ENCODE measurements around the gene HIPK2.

The HIPK2 gene

DNA sequence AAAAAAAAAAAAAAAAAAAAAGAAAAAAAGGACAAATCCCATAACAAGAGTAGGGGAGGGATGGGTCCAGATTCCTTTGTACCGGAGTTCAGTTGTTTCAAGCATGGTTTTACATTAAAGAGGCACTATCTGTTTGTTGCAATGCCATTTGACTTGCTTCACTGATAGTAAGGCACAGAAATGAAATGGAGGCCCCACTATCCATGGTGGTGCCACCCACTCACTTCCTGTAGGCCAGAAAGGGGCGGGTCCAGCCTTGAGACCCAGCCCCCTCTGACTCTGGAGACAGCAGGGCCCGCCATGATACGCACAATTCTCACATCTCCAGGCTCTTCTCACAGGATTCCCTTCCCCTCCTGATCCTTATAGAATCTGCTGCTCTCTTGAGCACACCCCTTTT, 154.3 kb downstream of the HIPK2 start:
- ChIA-PET CTCF (no interaction called here), POLR2A (ENCODE audit: low non-redundant PET) (interaction anchor here (0.7 kb wide), 1 partner anchor 23 kb away, joined by 17 read pairs; no protein-coding TSS in a partner anchor)
- TF ChIP-seq, protein P1, sequence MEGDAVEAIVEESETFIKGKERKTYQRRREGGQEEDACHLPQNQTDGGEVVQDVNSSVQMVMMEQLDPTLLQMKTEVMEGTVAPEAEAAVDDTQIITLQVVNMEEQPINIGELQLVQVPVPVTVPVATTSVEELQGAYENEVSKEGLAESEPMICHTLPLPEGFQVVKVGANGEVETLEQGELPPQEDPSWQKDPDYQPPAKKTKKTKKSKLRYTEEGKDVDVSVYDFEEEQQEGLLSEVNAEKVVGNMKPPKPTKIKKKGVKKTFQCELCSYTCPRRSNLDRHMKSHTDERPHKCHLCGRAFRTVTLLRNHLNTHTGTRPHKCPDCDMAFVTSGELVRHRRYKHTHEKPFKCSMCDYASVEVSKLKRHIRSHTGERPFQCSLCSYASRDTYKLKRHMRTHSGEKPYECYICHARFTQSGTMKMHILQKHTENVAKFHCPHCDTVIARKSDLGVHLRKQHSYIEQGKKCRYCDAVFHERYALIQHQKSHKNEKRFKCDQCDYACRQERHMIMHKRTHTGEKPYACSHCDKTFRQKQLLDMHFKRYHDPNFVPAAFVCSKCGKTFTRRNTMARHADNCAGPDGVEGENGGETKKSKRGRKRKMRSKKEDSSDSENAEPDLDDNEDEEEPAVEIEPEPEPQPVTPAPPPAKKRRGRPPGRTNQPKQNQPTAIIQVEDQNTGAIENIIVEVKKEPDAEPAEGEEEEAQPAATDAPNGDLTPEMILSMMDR (conservative IDR thresholded peaks at IDR 0.05; ENCODE audit: low read depth), result no peak
- no peak overlapping the region for H3K27ac ChIP-seq
- DNase-seq (ENCODE audit: low spot score), result no peak

DNA sequence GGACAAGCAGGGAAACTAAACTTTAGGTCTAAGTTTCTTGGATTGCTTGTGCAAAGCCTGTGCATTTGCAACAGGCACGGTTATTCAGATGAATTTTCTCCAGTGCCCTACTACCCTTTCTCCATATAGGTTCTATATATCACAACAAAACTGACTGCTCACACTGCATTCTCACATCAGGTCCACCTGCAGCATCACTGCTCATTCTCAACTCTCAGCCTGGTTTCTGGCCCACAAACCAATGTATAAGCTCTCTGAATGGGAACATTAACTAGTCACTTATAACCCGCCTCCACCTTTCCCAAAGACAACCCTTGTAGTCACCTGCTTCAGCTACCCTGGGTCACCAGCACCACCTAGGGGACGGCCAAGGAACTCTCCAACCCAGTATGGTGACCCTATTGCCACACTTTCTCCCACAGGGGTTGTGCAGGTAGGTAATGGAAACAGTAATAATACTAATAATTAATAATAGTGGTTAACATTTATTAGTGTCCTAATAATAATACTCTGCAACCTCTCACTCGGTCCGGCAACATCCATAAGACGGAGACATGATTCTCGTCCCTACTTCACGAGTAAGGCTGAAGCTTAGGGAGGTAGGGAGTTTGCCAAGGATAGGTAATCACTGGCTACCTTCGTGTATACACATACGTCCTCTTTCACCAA, 157.0 kb downstream of the HIPK2 start:
- ChIA-PET POLR2A (ENCODE audit: low non-redundant PET) (no interaction called here), CTCF (interaction anchor here (1.0 kb wide), 1 partner anchor 19 kb away, joined by 4 read pairs; no protein-coding TSS in a partner anchor)
- no peak overlapping the region for H3K27ac ChIP-seq
- peak; percentile 27 for DNase-seq (ENCODE audit: low spot score)
- TF ChIP-seq, protein P1 (conservative IDR thresholded peaks at IDR 0.05; ENCODE audit: low read depth), result peak; percentile 53

DNA sequence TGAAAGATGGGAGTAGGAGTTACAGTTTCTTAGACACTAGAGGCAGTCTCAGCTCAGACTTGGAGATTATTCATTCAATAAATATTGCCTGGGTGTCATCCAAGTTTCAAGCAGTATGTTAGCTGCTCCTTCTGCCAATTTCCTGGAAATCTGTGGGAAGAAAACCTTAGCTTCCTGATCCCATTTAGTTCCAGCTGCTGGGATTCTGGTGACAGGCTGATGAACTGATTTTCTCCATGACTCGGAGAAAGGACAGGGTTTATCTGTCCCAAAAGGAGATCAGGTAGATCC, 158.5 kb downstream of the HIPK2 start:
- TF ChIP-seq, protein P1 (conservative IDR thresholded peaks at IDR 0.05; ENCODE audit: low read depth), result no peak
- H3K27ac ChIP-seq, result no peak overlapping the region
- ChIA-PET CTCF (interaction anchor here (0.6 to 1.1 kb wide), 6 partner anchors 17 to 825 kb away, joined by 3 to 5 read pairs (median 4); no protein-coding TSS in a partner anchor), POLR2A (ENCODE audit: low non-redundant PET) (no interaction called here)
- DNase-seq (ENCODE audit: low spot score), result peak; percentile 3

- DNase-seq (ENCODE audit: low spot score), result peak; percentile 30
- ChIA-PET POLR2A (ENCODE audit: low non-redundant PET) (no interaction called here), CTCF (interaction anchor here (0.5 to 1.1 kb wide), 10 partner anchors 16 to 825 kb away, joined by 3 to 7 read pairs (median 4); no protein-coding TSS in a partner anchor)
- TF ChIP-seq, protein P1 (conservative IDR thresholded peaks at IDR 0.05; ENCODE audit: low read depth), result peak; percentile 53
- no peak overlapping the region for H3K27ac ChIP-seq
These were observed 159.1 kb downstream of the HIPK2 start for GRCh38 chr7:139618482-139619366.

GRCh38 chr7:139617074-139617473, 160.7 kb downstream of the HIPK2 start:
- H3K27ac ChIP-seq, result no peak overlapping the region
- TF ChIP-seq, protein P1 (conservative IDR thresholded peaks at IDR 0.05; ENCODE audit: low read depth), result no peak
- ChIA-PET POLR2A (ENCODE audit: low non-redundant PET) (no interaction called here), CTCF (no interaction called here)
- no peak for DNase-seq (ENCODE audit: low spot score)

DNA sequence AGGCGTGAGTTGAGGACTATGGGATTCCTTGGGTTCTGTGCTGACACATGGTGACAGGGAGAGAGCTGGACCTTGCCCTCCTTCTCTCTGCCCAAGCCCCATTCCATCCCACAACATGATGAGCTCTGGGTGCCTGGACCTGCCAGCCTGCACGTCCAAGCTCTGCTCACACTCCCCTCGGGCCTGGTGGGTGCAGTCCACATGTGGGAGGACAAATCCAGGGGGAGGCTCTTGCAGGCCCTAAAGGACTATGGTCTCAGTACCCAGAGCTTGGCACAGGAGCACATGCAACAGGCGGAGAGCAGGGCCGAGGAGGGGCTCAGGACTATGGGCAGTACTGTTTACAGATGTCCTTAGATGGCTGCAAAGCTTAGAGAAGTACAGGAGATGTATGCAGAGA, 162.9 kb downstream of the HIPK2 start:
- ChIA-PET CTCF (no interaction called here), POLR2A (ENCODE audit: low non-redundant PET) (no interaction called here)
- no peak overlapping the region for H3K27ac ChIP-seq
- no peak for DNase-seq (ENCODE audit: low spot score)
- TF ChIP-seq, protein P1 (conservative IDR thresholded peaks at IDR 0.05; ENCODE audit: low read depth), result no peak
